Stomach (tissue), 9 donors: Measurements from ENCODE around the gene DGCR2. TPM values are rescaled to one million over a fixed set of nuclear protein-coding genes. Genes with fewer than 3 reads are reported as not detected.

ENCODE experiments used
- DNase-seq, 2 donors: peaks; one replicate each; pipeline versions ENCODE4 v3.0.0 to v3.0.0-alpha.2; 2013 to 2019
- H3K27ac ChIP-seq, 5 donors: fragments of 200-600 bp in 4 of 5; sonication (generic) in 4 of 5; one replicate each; pipeline ENCODE4 v1.5.1; 2013 to 2019; ENCODE audit warnings: mild to moderate bottlenecking in 1 of 5, moderate library complexity in 1 of 5
- H3K27me3 ChIP-seq, 3 donors: fragments of 200-600 bp; sonication (generic); one replicate each; pipeline ENCODE4 v1.5.1; 2017 to 2019; ENCODE audit warnings: mixed run types in 1 of 3
- H3K36me3 ChIP-seq, 4 donors: fragments of 200-600 bp; sonication (generic); 1 replicate in 3 of 4; 2 replicates in 1 of 4; pipeline ENCODE4 v1.5.1; 2016 to 2019
- H3K4me1 ChIP-seq, 4 donors: fragments of 200-600 bp; sonication (generic); one replicate each; pipeline ENCODE4 v1.5.1; 2016 to 2019
- H3K4me3 ChIP-seq, 4 donors: fragments of 200-600 bp; sonication (generic) in 3 of 4; one replicate each; pipeline ENCODE4 v1.5.1; 2016 to 2019; ENCODE audit warnings: mild to moderate bottlenecking in 1 of 4
- H3K9me3 ChIP-seq, 4 donors: fragments of 200-600 bp; sonication (generic); one replicate each; pipeline ENCODE4 v1.5.1; 2016 to 2019
- EP300 ChIP-seq: sonication (generic); formaldehyde crosslinking; IDR thresholded peaks from one replicate; pipeline ENCODE4 v1.6.1; 2017; ENCODE audit warnings: antibody characterized with exemption
- POLR2A ChIP-seq, 4 donors: fragments of 450-650 bp; IDR thresholded peaks; one replicate each; pipeline ENCODE4 v1.6.1; 2016; ENCODE audit warnings: antibody characterized with exemption in 4 of 4, control low read depth in 2 of 4, mild to moderate bottlenecking in 1 of 4, moderate library complexity in 1 of 4
- POLR2AphosphoS5 ChIP-seq, 3 donors: sonication (generic); formaldehyde crosslinking; IDR thresholded peaks; one replicate each; pipeline ENCODE4 v1.6.1; 2016; ENCODE audit warnings: antibody characterized with exemption in 3 of 3
- WGBS, 5 donors: extraction: QIAGEN DNeasy Blood & Tissue Kit in 3 of 5; methylation state at CpG; one replicate each; pipeline versions ENCODE4 v1.1.5 to v1.1.7; 2013 to 2018; 5-methylcytosine and 5-hydroxymethylcytosine counted together
- intact Hi-C: fragments of 100-400 bp; cut with DNase I; formaldehyde crosslinking; loops from one replicate; pipeline ENCODE4 v1.15.1; 2023; ENCODE audit warnings: low total_unique reads
- polyA plus RNA-seq, 3 donors: library from polyadenylated mRNA; stranded (reverse); fragments of 200-250 nt; gene quantifications; one replicate each; pipeline ENCODE4 v1.2.3, GENCODE V29; 2013
- total RNA-seq, 5 donors: library from RNA; depleted of rRNA; stranded (reverse); fragments of >200 nt; gene quantifications; one replicate each; pipeline versions ENCODE4 v1.1.0 to v1.2.3, GENCODE V29; 2014 to 2016
- TF ChIP-seq, protein P1 (sequence below), 7 experiments: fragments of 450-650 bp in 4 of 7; fragments of 200-600 bp in 3 of 7; sonication (generic) in 3 of 7; IDR thresholded peaks; one replicate each; pipeline ENCODE4 v1.5.1; 2016 to 2019; ENCODE audit warnings: antibody characterized with exemption in 7 of 7, control low read depth in 2 of 7, mild to moderate bottlenecking in 1 of 7
- donor health status: healthy with polysubstance abuse.
- donor health status: Bipolar disorder and iron deficiency.
- donor health status: healthy.

Gene DGCR2
- total and polyA plus RNA-seq, 8 donors: 5.0 to 75.3 (median 35.6) TPM

- TF ChIP-seq, protein P1, sequence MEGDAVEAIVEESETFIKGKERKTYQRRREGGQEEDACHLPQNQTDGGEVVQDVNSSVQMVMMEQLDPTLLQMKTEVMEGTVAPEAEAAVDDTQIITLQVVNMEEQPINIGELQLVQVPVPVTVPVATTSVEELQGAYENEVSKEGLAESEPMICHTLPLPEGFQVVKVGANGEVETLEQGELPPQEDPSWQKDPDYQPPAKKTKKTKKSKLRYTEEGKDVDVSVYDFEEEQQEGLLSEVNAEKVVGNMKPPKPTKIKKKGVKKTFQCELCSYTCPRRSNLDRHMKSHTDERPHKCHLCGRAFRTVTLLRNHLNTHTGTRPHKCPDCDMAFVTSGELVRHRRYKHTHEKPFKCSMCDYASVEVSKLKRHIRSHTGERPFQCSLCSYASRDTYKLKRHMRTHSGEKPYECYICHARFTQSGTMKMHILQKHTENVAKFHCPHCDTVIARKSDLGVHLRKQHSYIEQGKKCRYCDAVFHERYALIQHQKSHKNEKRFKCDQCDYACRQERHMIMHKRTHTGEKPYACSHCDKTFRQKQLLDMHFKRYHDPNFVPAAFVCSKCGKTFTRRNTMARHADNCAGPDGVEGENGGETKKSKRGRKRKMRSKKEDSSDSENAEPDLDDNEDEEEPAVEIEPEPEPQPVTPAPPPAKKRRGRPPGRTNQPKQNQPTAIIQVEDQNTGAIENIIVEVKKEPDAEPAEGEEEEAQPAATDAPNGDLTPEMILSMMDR (IDR thresholded peaks at IDR 0.05): no peak
- TF ChIP-seq POLR2A (IDR thresholded peaks at IDR 0.05): no peak
- TF ChIP-seq POLR2AphosphoS5 (IDR thresholded peaks at IDR 0.05): no peak
- TF ChIP-seq EP300: no peak
- no peak for DNase-seq
- no peaks in the 10 kb centered on the region for H3K27me3 ChIP-seq
- no peak overlapping the region for H3K4me3 ChIP-seq
- H3K4me1 ChIP-seq: no peaks in the 10 kb centered on the region
- WGBS, 5 donors: 95 to 100% (median 97%) methylated on average over 2 of the region's 2 CpGs
- peaks cover 74 to 99% (median 95%) of the 10 kb centered on the region in 4 donors for H3K36me3 ChIP-seq
- no peak overlapping the region for H3K27ac ChIP-seq
- no peaks in the 10 kb centered on the region for H3K9me3 ChIP-seq
- intact Hi-C loops: no loop called here
Measured at GRCh38 chr22:19046287-19046686, 75.9 kb downstream of the DGCR2 start.

GRCh38 chr22:19045094-19045493 lies 77.1 kb downstream of the DGCR2 start:
- Histone ChIP-seq H3K4me1 (no peaks in the 10 kb centered on the region), H3K36me3 (peaks cover 86 to 100% (median 100%) of the 10 kb centered on the region in 4 donors), H3K4me3 (no peak overlapping the region), H3K27ac (no peak overlapping the region), H3K9me3 (no peaks in the 10 kb centered on the region), H3K27me3 (no peaks in the 10 kb centered on the region)
- intact Hi-C loops: no loop called here
- no peak for DNase-seq
- 68 to 84% (median 72%) methylated on average over 7 of the region's 7 CpGs for WGBS, 5 donors
- TF ChIP-seq, protein P1 (IDR thresholded peaks at IDR 0.05): no peak
- no peak for TF ChIP-seq EP300
- TF ChIP-seq POLR2AphosphoS5 (IDR thresholded peaks at IDR 0.05): no peak

GRCh38 chr22:19044381-19044780 lies 77.8 kb downstream of the DGCR2 start:
- Histone ChIP-seq H3K4me1 (no peaks in the 10 kb centered on the region), H3K36me3 (peaks cover 86 to 100% (median 100%) of the 10 kb centered on the region in 4 donors), H3K9me3 (no peaks in the 10 kb centered on the region), H3K27ac (no peak overlapping the region), H3K4me3 (no peak overlapping the region), H3K27me3 (no peaks in the 10 kb centered on the region)
- 85 to 93% (median 90%) methylated on average over 6 of the region's 6 CpGs for WGBS, 5 donors
- no peak for TF ChIP-seq POLR2A (IDR thresholded peaks at IDR 0.05)
- no peak for DNase-seq
- intact Hi-C loops: no loop called here

- Histone ChIP-seq H3K27me3 (no peaks in the 10 kb centered on the region), H3K27ac (no peak overlapping the region), H3K4me3 (no peak overlapping the region), H3K4me1 (no peaks in the 10 kb centered on the region), H3K9me3 (no peaks in the 10 kb centered on the region), H3K36me3 (peaks cover 83 to 100% (median 100%) of the 10 kb centered on the region in 4 donors)
- TF ChIP-seq, protein P1 (IDR thresholded peaks at IDR 0.05): no peak
- TF ChIP-seq EP300: no peak
- TF ChIP-seq POLR2AphosphoS5 (IDR thresholded peaks at IDR 0.05): no peak
- TF ChIP-seq POLR2A (IDR thresholded peaks at IDR 0.05): no peak
- intact Hi-C loops: no loop called here
- no peak for DNase-seq
- 78 to 84% (median 84%) methylated on average over 12 to 14 of the region's 14 CpGs for WGBS, 5 donors
Measured at GRCh38 chr22:19043121-19044085, 78.8 kb downstream of the DGCR2 start.
